ENCODE results near the gene SEZ6L2.
"Not testable (repeated sequence)": the region's sequence is repeated elsewhere in the genome, so short reads cannot be mapped to it uniquely, and the experiment has no call there.

SEZ6L2 gene

GRCh38 chr16:29910819-29911675, 11.7 kb upstream of the SEZ6L2 start:
- H3K4me1 ChIP-seq (ENCODE audit: insufficient read depth, poor library complexity, severe bottlenecking), result no peaks in the 10 kb centered on the region

GRCh38 chr16:29909851-29910250, 10.5 kb upstream of the SEZ6L2 start:
- not testable (repeated sequence) for H3K36me3 ChIP-seq (ENCODE audit: low read depth); H3K27me3 ChIP-seq (ENCODE audit: insufficient read depth, poor library complexity, severe bottlenecking); DNase-seq (ENCODE audit: low spot score); H3K4me3 ChIP-seq (ENCODE audit: severe bottlenecking); ATAC-seq (ENCODE audit: low read depth); H3K4me1 ChIP-seq (ENCODE audit: insufficient read depth, poor library complexity, severe bottlenecking); H3K27ac ChIP-seq (ENCODE audit: poor library complexity, severe bottlenecking); H3K9me3 ChIP-seq (ENCODE audit: severe bottlenecking)

More at GRCh38 chr16:29910819-29911675, 11.7 kb upstream of the SEZ6L2 start:
- Histone ChIP-seq H3K36me3 (ENCODE audit: low read depth) (no peaks in the 10 kb centered on the region), H3K9me3 (ENCODE audit: severe bottlenecking) (no peaks in the 10 kb centered on the region), H3K4me3 (ENCODE audit: severe bottlenecking) (no peak overlapping the region), H3K27me3 (ENCODE audit: insufficient read depth, poor library complexity, severe bottlenecking) (no peaks in the 10 kb centered on the region), H3K27ac (ENCODE audit: poor library complexity, severe bottlenecking) (no peak overlapping the region)
- DNase-seq (ENCODE audit: low spot score) (no peak), ATAC-seq (ENCODE audit: low read depth) (0 out of 3 replicates have a peak, but pooled peaks have one; percentile 6)
- TF ChIP-seq CTCF (IDR thresholded peaks at IDR 0.05; ENCODE audit: poor library complexity, severe bottlenecking), result no peak

- H3K4me1 ChIP-seq (ENCODE audit: insufficient read depth, poor library complexity, severe bottlenecking), result no peaks in the 10 kb centered on the region
- H3K9me3 ChIP-seq (ENCODE audit: severe bottlenecking), result no peaks in the 10 kb centered on the region
- ATAC-seq (ENCODE audit: low read depth), result 0 out of 3 replicates have a peak, but pooled peaks have one; percentile 13
- no peaks in the 10 kb centered on the region for H3K27me3 ChIP-seq (ENCODE audit: insufficient read depth, poor library complexity, severe bottlenecking)
- DNase-seq (ENCODE audit: low spot score), result no peak
- no peak overlapping the region for H3K4me3 ChIP-seq (ENCODE audit: severe bottlenecking)
- no peak overlapping the region for H3K27ac ChIP-seq (ENCODE audit: poor library complexity, severe bottlenecking)
- H3K36me3 ChIP-seq (ENCODE audit: low read depth), result no peaks in the 10 kb centered on the region
- TF ChIP-seq CTCF (IDR thresholded peaks at IDR 0.05; ENCODE audit: poor library complexity, severe bottlenecking), result no peak
These were observed 10.0 kb upstream of the SEZ6L2 start for GRCh38 chr16:29909391-29909790.

- Histone ChIP-seq H3K36me3 (ENCODE audit: low read depth) (no peaks in the 10 kb centered on the region), H3K27ac (ENCODE audit: poor library complexity, severe bottlenecking) (no peak overlapping the region), H3K4me3 (ENCODE audit: severe bottlenecking) (no peak overlapping the region), H3K4me1 (ENCODE audit: insufficient read depth, poor library complexity, severe bottlenecking) (no peaks in the 10 kb centered on the region), H3K27me3 (ENCODE audit: insufficient read depth, poor library complexity, severe bottlenecking) (no peaks in the 10 kb centered on the region), H3K9me3 (ENCODE audit: severe bottlenecking) (no peaks in the 10 kb centered on the region)
- TF ChIP-seq CTCF (IDR thresholded peaks at IDR 0.05; ENCODE audit: poor library complexity, severe bottlenecking), result no peak
- no peak for DNase-seq (ENCODE audit: low spot score)
- ATAC-seq (ENCODE audit: low read depth), result no peak
These were observed 9.4 kb upstream of the SEZ6L2 start for GRCh38 chr16:29908719-29909220.

GRCh38 chr16:29907973-29908372, 8.6 kb upstream of the SEZ6L2 start:
- Histone ChIP-seq H3K4me1 (ENCODE audit: insufficient read depth, poor library complexity, severe bottlenecking) (no peaks in the 10 kb centered on the region), H3K27ac (ENCODE audit: poor library complexity, severe bottlenecking) (no peak overlapping the region), H3K9me3 (ENCODE audit: severe bottlenecking) (no peaks in the 10 kb centered on the region), H3K27me3 (ENCODE audit: insufficient read depth, poor library complexity, severe bottlenecking) (no peaks in the 10 kb centered on the region), H3K36me3 (ENCODE audit: low read depth) (no peaks in the 10 kb centered on the region), H3K4me3 (ENCODE audit: severe bottlenecking) (no peak overlapping the region)
- ATAC-seq (ENCODE audit: low read depth), result no peak
- TF ChIP-seq CTCF (IDR thresholded peaks at IDR 0.05; ENCODE audit: poor library complexity, severe bottlenecking), result no peak
- no peak for DNase-seq (ENCODE audit: low spot score)
